ENCODE results near the gene CAPZA1. TPM values are rescaled to one million over a fixed set of nuclear protein-coding genes. Genes with fewer than 3 reads are reported as not detected.

Gene CAPZA1
- total RNA-seq, 1 experiment from 2014 or later = 108 TPM

- no peak for DNase-seq
- Histone ChIP-seq H2AFZ (ENCODE audit: low read length) (no peak overlapping the region), H3T11ph (ENCODE audit: low read length) (no peak overlapping the region), H3K27me3 (ENCODE audit: insufficient read depth, low read length) (no peaks in the 10 kb centered on the region), H2BK12ac (ENCODE audit: insufficient read length, low read depth, low read length) (no peak overlapping the region), H2BK15ac (ENCODE audit: low read depth, low read length) (no peak overlapping the region), H4K5ac (ENCODE audit: insufficient read length, low read depth, low read length) (no peak overlapping the region), H4K8ac (replicated peaks; ENCODE audit: insufficient read length, low read depth, low read length) (no peak overlapping the region), H3K9me3 (ENCODE audit: control insufficient read depth, low read depth, low read length) (no peaks in the 10 kb centered on the region), H3K4me2 (ENCODE audit: insufficient read depth, insufficient read length, low read length) (no peak overlapping the region), H3K27ac (ENCODE audit: insufficient read length, low read depth, low read length) (no peak overlapping the region), H3K23me2 (ENCODE audit: insufficient read length, low read depth, low read length, poor library complexity, severe bottlenecking) (no peaks in the 10 kb centered on the region), H2BK5ac (ENCODE audit: insufficient read length, low read length) (no peak overlapping the region), H3K79me1 (ENCODE audit: insufficient read depth, low read depth, low read length, poor library complexity, severe bottlenecking) (peaks cover 9% of the 10 kb centered on the region), H3K23ac (ENCODE audit: insufficient read length, low read depth, low read length) (no peak overlapping the region), H3K79me2 (ENCODE audit: insufficient read depth, low read length) (peaks cover 25% of the 10 kb centered on the region; the same call in 1 of the 2 replicates), H3K4me1 (ENCODE audit: insufficient read depth, low read length) (no peaks in the 10 kb centered on the region), H2BK20ac (ENCODE audit: low read depth, low read length, poor library complexity, severe bottlenecking) (no peak overlapping the region), H3K56ac (ENCODE audit: insufficient read length, low read depth, low read length) (no peak overlapping the region), H3K9ac (ENCODE audit: extremely low read depth, insufficient read length, low read length) (no peak overlapping the region), H2BK120ac (ENCODE audit: low read depth, low read length, poor library complexity, severe bottlenecking) (no peak overlapping the region), H4K91ac (ENCODE audit: insufficient read length, low read depth, low read length) (no peak overlapping the region), H3K18ac (ENCODE audit: insufficient read length, low read depth, low read length) (no peak overlapping the region), H4K20me1 (ENCODE audit: control insufficient read depth, insufficient read depth, insufficient read length) (no peaks in the 10 kb centered on the region), H3K4ac (ENCODE audit: low read depth, low read length) (no peak overlapping the region), H3K14ac (ENCODE audit: insufficient read depth, low read length) (no peak overlapping the region), H2AK5ac (ENCODE audit: insufficient read length, low read length) (no peak overlapping the region)
- Mint-ChIP-seq H3K4me1 (peaks cover 1% of the 10 kb centered on the region in 2 experiments; a peak in 2 of 4 replicates), H3K36me3 (ENCODE audit: insufficient read depth in 1 of 3, low read depth in 3 of 3) (peaks cover 0 to 25% (median 5%) of the 10 kb centered on the region in 3 experiments; a peak in 3 of 7 replicates), H3K9me3 (no peaks in the 10 kb centered on the region), H3K27me3 (ENCODE audit: low read depth) (no peaks in the 10 kb centered on the region), H3K4me3 (no peak overlapping the region), H3K27ac (no peak overlapping the region)
- no CpG with 5 or more reads among the region's 5 CpGs for WGBS (ENCODE audit: extremely low coverage, insufficient read length, low lambda C conversion rate)
- no peak for TF ChIP-seq CTCF (conservative IDR thresholded peaks at IDR 0.05)
Measured at GRCh38 chr1:112626193-112626592, 6.6 kb downstream of the CAPZA1 start.

Measured in H9 (cell line).